ENCODE data around the gene CBX1. TPM values are rescaled to one million over a fixed set of nuclear protein-coding genes. Genes with fewer than 3 reads are reported as not detected.

The CBX1 gene
- total and polyA plus RNA-seq, 2 of the 8 experiments (the other 6 are each of a cell fraction or from before 2014, with no cell fraction given) = 38.7 to 173 TPM

- no peak for TF ChIP-seq ATF3 (IDR thresholded peaks at IDR 0.05; ENCODE audit: insufficient read depth, low read depth, low read length)
- TF ChIP-seq ASH2L (IDR thresholded peaks at IDR 0.05; ENCODE audit: low read length) = no peak
- TF ChIP-seq ATF2 (IDR thresholded peaks at IDR 0.05; ENCODE audit: low read length) = no peak
- TF ChIP-seq TBP (IDR thresholded peaks at IDR 0.05; ENCODE audit: low read depth, low read length) = no peak
- TF ChIP-seq EZH2 (IDR thresholded peaks at IDR 0.05; ENCODE audit: low read depth, low read length, severe bottlenecking) = no peak
- no peak for TF ChIP-seq NRF1 (IDR thresholded peaks at IDR 0.05; ENCODE audit: low read depth, low read length)
Measured at GRCh38 chr17:48030531-48030930, 70.7 kb downstream of the CBX1 start (continued).
